Adrenal gland (tissue), 5 donors: Measurements from ENCODE around the gene OR8B12.

Experiments used
- CTCF ChIP-seq, 6 experiments: fragments of 450-650 bp in 4 of 6; fragments of 200-600 bp in 2 of 6; sonication (generic) in 1 of 6; IDR thresholded peaks; 1 replicate in 5 of 6; 2 replicates in 1 of 6; pipeline versions ENCODE4 v1.5.1 to v1.8.0; 2016 to 2021; ENCODE audit warnings: antibody characterized with exemption in 6 of 6, mild to moderate bottlenecking in 2 of 6, moderate library complexity in 1 of 6
- POLR2A ChIP-seq, 2 donors: fragments of 450-650 bp; IDR thresholded peaks; one replicate each; pipeline ENCODE4 v1.6.1; 2017; ENCODE audit warnings: antibody characterized with exemption in 2 of 2, mild to moderate bottlenecking in 2 of 2, moderate library complexity in 1 of 2
- donor health status: DM: no; HTN: no; CAD: no.

- no peak for TF ChIP-seq CTCF (IDR thresholded peaks at IDR 0.05)
- no peak for TF ChIP-seq POLR2A (IDR thresholded peaks at IDR 0.05)
Observed at GRCh38 chr11:124543145-124543544, 309 bp downstream of the OR8B12 start.
